ENCODE measurements around the gene GAPVD1. TPM values are rescaled to one million over a fixed set of nuclear protein-coding genes. Genes with fewer than 3 reads are reported as not detected.
A peak's percentile ranks its signal among the peaks of the same experiment; 100 is the strongest.

GAPVD1 gene
- total and polyA plus RNA-seq, 2 of the 8 experiments (the other 6 are each of a cell fraction or from before 2014, with no cell fraction given), result 5.5 to 40.5 TPM

GRCh38 chr9:125378778-125379177 is 117.2 kb downstream of the GAPVD1 start:
- no peak overlapping the region for H3K4ac ChIP-seq (replicated peaks; ENCODE audit: insufficient read length, low read depth, low read length)
- no peaks in the 10 kb centered on the region for H3K79me2 ChIP-seq (ENCODE audit: control insufficient read depth in 1 of 2, insufficient read depth in 2 of 2, low read length in 2 of 2)
- no peak overlapping the region for H2AK5ac ChIP-seq (ENCODE audit: low read depth, low read length)
- H3K36me3 ChIP-seq (ENCODE audit: control insufficient read depth in 2 of 4, insufficient read depth in 4 of 4, low read length in 3 of 4), result no peaks in the 10 kb centered on the region
- no peak overlapping the region for H2BK20ac ChIP-seq (ENCODE audit: low read length)
- no peak overlapping the region for H3K9ac ChIP-seq (replicated peaks in 1 of 4; ENCODE audit: extremely low read depth in 1 of 4, low read depth in 3 of 4, low read length in 3 of 4)
- H3K9me3 ChIP-seq (ENCODE audit: insufficient read depth in 2 of 2, low read depth in 1 of 2, low read length in 1 of 2), result no peaks in the 10 kb centered on the region
- DNase-seq (ENCODE audit: low read depth in 1 of 2, low spot score in 2 of 2) (no peak), FAIRE-seq (no peak)
- no peak overlapping the region for H3K4me2 ChIP-seq (ENCODE audit: insufficient read depth in 1 of 2, low read depth in 2 of 2, low read length in 2 of 2)
- H2BK15ac ChIP-seq (ENCODE audit: low read length), result no peak overlapping the region
- TF ChIP-seq BCL11A (IDR thresholded peaks at IDR 0.05; ENCODE audit: low read depth in 2 of 2, low read length in 2 of 2) (no peak), KDM1A (IDR thresholded peaks at IDR 0.05; ENCODE audit: borderline replicate concordance, low read length) (no peak), TAF7 (optimal IDR thresholded peaks at IDR 0.05; ENCODE audit: borderline replicate concordance, low read depth, low read length) (no peak), TAF1 (IDR thresholded peaks at IDR 0.05; ENCODE audit: low read depth, low read length) (no peak), CREB1 (IDR thresholded peaks at IDR 0.05) (no peak), CTCF (IDR thresholded peaks at IDR 0.05; ENCODE audit: control extremely low read depth in 1 of 3, insufficient read depth in 1 of 3, low read depth in 1 of 3, low read length in 3 of 3) (no peak)
- H3K23ac ChIP-seq (ENCODE audit: insufficient read length), result no peak overlapping the region
- H3K23me2 ChIP-seq (ENCODE audit: low read depth, low read length), result no peaks in the 10 kb centered on the region
- H4K5ac ChIP-seq (ENCODE audit: insufficient read length, low read depth, low read length), result no peak overlapping the region
- peak overlapping the region; percentile 72; the same call in 1 of the 2 replicates for H2AFZ ChIP-seq (ENCODE audit: low read length)
- ChIA-PET CTCF (ENCODE audit: partially characterized antibody) (interaction anchor here (0.7 to 2.4 kb wide), 4 partner anchors 24 to 607 kb away, joined by 3 to 6 read pairs (median 6); no protein-coding TSS in a partner anchor), POLR2A (ENCODE audit: partially characterized antibody) (interaction anchor here (0.6 kb wide), 1 partner anchor 119 kb away, joined by 4 read pairs; no protein-coding TSS in a partner anchor)
- H3K27me3 ChIP-seq (replicated peaks in 1 of 4; ENCODE audit: control insufficient read depth in 3 of 4, extremely low read depth in 1 of 4, insufficient read depth in 3 of 4, low read length in 3 of 4), result no peaks in the 10 kb centered on the region
- no peak overlapping the region for H2BK12ac ChIP-seq (ENCODE audit: low read depth, low read length)
- H4K91ac ChIP-seq (replicated peaks; ENCODE audit: insufficient read length, low read length), result no peak overlapping the region
- H3K56ac ChIP-seq (replicated peaks; ENCODE audit: insufficient read length, low read depth, low read length), result no peak overlapping the region
- WGBS, 2 experiments (ENCODE audit: extremely low coverage in 1 of 2, insufficient coverage in 1 of 2, insufficient read length in 1 of 2, insufficient replicate concordance in 2 of 2, low coverage in 1 of 2, low lambda C conversion rate in 2 of 2, missing lambda C conversion rate in 1 of 2), result 84% methylated on average over 9 of the region's 9 CpGs; no CpG with 5 or more reads in 1 of the 2 experiments
- no peak overlapping the region for H2BK5ac ChIP-seq (ENCODE audit: low read depth, low read length)
- H3K18ac ChIP-seq (ENCODE audit: extremely low read depth, low read length), result no peak overlapping the region
- no peak overlapping the region for H2BK120ac ChIP-seq (replicated peaks; ENCODE audit: low read depth, low read length)
- H3K4me3 ChIP-seq (ENCODE audit: extremely low read depth in 1 of 4, insufficient read depth in 2 of 4, low read depth in 3 of 4, low read length in 4 of 4), result no peak overlapping the region
- no peaks in the 10 kb centered on the region for H3K79me1 ChIP-seq (ENCODE audit: low read depth, low read length)
- H4K8ac ChIP-seq (ENCODE audit: extremely low read depth, insufficient read depth, low read length), result no peak overlapping the region
- no peaks in the 10 kb centered on the region for H4K20me1 ChIP-seq (replicated peaks in 1 of 2; ENCODE audit: control insufficient read depth in 1 of 2, insufficient read depth in 2 of 2, low read length in 2 of 2)
- H3K27ac ChIP-seq (ENCODE audit: low read depth, low read length), result no peak overlapping the region
- no peak overlapping the region for H3K14ac ChIP-seq (ENCODE audit: insufficient read length)
- H3K4me1 ChIP-seq (replicated peaks in 1 of 4; ENCODE audit: control insufficient read depth in 3 of 4, insufficient read depth in 4 of 4, low read length in 3 of 4), result peaks cover 0 to 11% (median 3%) of the 10 kb centered on the region in 4 experiments; a peak in 3 of 7 replicates
